Right atrium auricular region (tissue), 2 donors: Measurements from ENCODE around the gene MLLT10. TPM values are rescaled to one million over a fixed set of nuclear protein-coding genes. Genes with fewer than 3 reads are reported as not detected.
A peak's percentile ranks its signal among the peaks of the same experiment; 100 is the strongest.

Experiments
- DNase-seq: peaks from one replicate; pipeline ENCODE4 v3.0.0-alpha.2; 2019; ENCODE audit warnings: low spot score
- H3K27ac ChIP-seq, 2 donors: fragments of 200-600 bp; sonication (generic); 1 replicate in 1 of 2; 2 replicates in 1 of 2; pipeline ENCODE4 v1.5.1; 2016 to 2019
- H3K27me3 ChIP-seq, 2 donors: fragments of 200-600 bp; sonication (generic); one replicate each; pipeline versions ENCODE4 v1.5.1 to v1.6.0; 2017 to 2019
- H3K36me3 ChIP-seq: fragments of 200-600 bp; sonication (generic); one replicate; pipeline ENCODE4 v1.5.1; 2016
- H3K4me1 ChIP-seq, 2 donors: fragments of 200-600 bp; sonication (generic); one replicate each; pipeline versions ENCODE4 v1.5.1 to v1.6.0; 2017 to 2019
- H3K4me3 ChIP-seq, 2 donors: fragments of 200-600 bp; sonication (generic); 1 replicate in 1 of 2; 2 replicates in 1 of 2; pipeline ENCODE4 v1.5.1; 2017 to 2019; ENCODE audit warnings: mild to moderate bottlenecking in 1 of 2, moderate library complexity in 1 of 2
- H3K9me3 ChIP-seq, 2 donors: fragments of 200-600 bp; sonication (generic); one replicate each; pipeline ENCODE4 v1.5.1; 2019
- total RNA-seq, 2 donors: library from RNA; depleted of rRNA; stranded (reverse); fragments of >200 nt; gene quantifications; one replicate each; pipeline ENCODE4 v1.1.0, GENCODE V29; 2016
- TF ChIP-seq, protein P1 (sequence below), 2 donors: fragments of 200-600 bp; sonication (generic); IDR thresholded peaks; one replicate each; pipeline ENCODE4 v1.5.1; 2019; ENCODE audit warnings: antibody characterized with exemption in 2 of 2

The MLLT10 gene
- total RNA-seq, 2 donors from 2014 or later: 18.8 to 27.2 TPM

DNA sequence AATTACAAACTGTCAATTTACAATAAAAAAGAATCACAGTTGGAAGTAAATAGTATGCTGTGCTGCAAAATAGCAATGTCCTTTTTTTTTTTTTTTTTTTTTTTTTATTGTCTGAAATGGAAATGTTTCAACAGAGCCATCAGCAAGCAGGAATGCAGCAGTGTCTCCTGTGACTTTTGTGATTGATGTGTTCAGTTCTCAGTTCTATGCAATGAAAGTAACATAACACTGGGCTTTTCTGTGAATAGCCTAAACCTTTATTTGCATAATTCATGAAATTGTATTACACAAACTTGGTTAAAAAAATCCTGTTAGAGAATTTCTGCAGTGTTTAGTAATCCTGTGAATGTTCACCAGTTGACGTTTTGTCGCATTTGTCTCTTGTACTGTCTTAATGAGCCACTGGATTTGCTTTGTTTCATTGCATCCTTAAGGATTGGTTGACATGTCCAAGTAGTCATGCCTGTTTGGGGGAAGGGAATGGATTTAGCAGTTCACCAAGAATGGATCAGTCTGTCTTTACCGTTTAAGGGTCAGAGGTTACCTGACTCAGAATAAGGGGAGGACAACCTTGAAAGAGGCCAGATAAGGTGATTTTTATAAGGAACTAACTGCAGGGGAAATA, 192.7 kb downstream of the MLLT10 start:
- TF ChIP-seq, protein P1, sequence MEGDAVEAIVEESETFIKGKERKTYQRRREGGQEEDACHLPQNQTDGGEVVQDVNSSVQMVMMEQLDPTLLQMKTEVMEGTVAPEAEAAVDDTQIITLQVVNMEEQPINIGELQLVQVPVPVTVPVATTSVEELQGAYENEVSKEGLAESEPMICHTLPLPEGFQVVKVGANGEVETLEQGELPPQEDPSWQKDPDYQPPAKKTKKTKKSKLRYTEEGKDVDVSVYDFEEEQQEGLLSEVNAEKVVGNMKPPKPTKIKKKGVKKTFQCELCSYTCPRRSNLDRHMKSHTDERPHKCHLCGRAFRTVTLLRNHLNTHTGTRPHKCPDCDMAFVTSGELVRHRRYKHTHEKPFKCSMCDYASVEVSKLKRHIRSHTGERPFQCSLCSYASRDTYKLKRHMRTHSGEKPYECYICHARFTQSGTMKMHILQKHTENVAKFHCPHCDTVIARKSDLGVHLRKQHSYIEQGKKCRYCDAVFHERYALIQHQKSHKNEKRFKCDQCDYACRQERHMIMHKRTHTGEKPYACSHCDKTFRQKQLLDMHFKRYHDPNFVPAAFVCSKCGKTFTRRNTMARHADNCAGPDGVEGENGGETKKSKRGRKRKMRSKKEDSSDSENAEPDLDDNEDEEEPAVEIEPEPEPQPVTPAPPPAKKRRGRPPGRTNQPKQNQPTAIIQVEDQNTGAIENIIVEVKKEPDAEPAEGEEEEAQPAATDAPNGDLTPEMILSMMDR (IDR thresholded peaks at IDR 0.05): no peak
- Histone ChIP-seq H3K27ac (no peak overlapping the region), H3K9me3 (no peaks in the 10 kb centered on the region), H3K4me1 (peaks cover 0 to 18% of the 10 kb centered on the region in 2 donors), H3K4me3 (no peak overlapping the region), H3K36me3 (peaks cover 7% of the 10 kb centered on the region), H3K27me3 (no peaks in the 10 kb centered on the region)
- DNase-seq: no peak

DNA sequence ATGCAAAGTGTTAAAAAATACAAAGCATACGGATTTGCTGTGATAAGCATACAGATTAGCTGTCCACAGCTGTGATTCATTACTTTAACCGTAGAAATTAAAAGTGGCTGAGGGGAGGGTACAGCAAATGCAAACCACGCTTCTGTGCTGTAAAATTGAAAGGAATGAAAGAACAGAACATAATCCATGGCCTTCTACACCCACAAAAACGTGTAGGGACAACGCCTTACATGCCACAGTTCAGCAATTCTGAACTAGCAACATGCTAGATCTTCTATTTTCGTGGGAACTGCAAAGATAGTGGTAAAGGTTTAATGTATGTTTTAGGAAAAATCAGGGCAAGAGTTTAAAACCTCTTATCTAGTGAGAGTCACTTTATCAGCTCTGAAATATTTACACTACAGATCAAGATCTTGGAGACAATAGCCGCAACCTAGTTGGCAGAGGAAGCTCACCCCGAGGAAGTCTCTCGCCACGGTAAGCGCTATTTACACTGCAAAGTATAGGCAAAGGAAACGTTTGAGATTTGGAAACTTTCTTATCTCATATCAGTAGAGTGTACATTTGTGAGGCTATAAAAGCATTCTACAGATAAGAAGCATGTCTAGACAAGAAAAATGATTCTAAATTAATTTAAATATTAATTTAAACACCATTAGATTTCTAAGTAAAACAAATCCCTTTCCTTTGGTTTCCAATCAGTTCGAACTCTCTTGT, 193.6 kb downstream of the MLLT10 start:
- TF ChIP-seq, protein P1 (IDR thresholded peaks at IDR 0.05): no peak
- DNase-seq: no peak
- H3K27ac ChIP-seq: no peak overlapping the region
- peaks cover 7% of the 10 kb centered on the region for H3K36me3 ChIP-seq
- H3K27me3 ChIP-seq: no peaks in the 10 kb centered on the region
- no peaks in the 10 kb centered on the region for H3K9me3 ChIP-seq
- peaks cover 0 to 18% of the 10 kb centered on the region in 2 donors for H3K4me1 ChIP-seq
- no peak overlapping the region for H3K4me3 ChIP-seq

DNA sequence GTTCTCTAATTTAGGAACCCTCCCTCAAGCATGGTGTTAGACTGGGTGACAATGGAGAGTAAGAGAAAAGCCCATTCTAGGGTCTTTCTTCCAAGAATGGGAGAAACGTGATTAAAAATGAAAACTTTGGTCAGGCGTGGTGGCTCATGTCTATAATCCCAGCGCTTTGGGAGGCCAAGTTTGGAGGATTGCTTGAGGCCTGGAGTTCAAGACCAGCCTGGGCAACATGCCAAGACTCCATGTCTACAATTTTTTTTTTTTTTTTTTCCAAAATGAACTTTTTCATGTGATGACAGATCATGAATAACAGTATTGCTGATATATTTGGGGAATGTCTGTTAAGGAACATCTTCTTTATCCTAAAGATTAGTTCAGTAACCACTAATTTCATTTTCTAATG, 194.6 kb downstream of the MLLT10 start:
- no peaks in the 10 kb centered on the region for H3K27me3 ChIP-seq
- no peaks in the 10 kb centered on the region for H3K9me3 ChIP-seq
- peaks cover 0 to 18% of the 10 kb centered on the region in 2 donors for H3K4me1 ChIP-seq
- H3K4me3 ChIP-seq: no peak overlapping the region
- TF ChIP-seq, protein P1 (IDR thresholded peaks at IDR 0.05): no peak
- H3K27ac ChIP-seq: no peak overlapping the region
- no peak for DNase-seq
- H3K36me3 ChIP-seq: peaks cover 7% of the 10 kb centered on the region

DNA sequence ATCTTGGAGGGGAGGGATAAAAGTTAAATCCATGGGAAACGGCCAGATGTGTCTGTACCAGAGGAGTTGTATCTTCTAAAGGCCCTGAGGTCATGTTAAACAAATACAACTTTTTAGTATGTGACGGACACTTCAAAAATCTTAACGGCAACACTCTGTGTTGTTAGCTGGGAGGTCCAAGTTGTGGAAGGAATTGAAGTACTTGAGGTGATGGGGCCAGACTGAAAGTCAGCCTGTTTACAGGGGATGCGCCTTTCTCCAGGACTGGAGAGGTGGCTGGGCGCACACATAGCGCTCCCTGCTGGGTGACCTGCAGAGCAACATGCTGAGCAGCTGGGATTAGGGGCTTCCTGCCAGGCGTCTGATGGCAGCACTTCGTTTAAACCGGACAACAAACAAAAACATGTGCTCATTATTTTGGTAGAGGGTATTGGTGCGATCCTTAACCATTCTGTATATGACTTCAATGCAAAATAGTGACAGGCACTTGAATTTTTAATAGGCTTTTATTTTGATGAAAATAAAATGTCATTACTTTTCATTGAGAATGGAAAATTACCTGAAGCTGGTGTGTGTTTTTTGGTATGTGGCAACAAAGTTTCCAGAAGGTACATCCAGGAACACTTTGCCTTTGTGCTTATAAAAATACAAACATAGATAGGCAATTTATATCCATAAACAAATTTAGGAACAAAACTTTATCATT, 198.2 kb downstream of the MLLT10 start:
- Histone ChIP-seq H3K9me3 (no peaks in the 10 kb centered on the region), H3K27ac (no peak overlapping the region), H3K27me3 (no peaks in the 10 kb centered on the region), H3K36me3 (peaks cover 15% of the 10 kb centered on the region), H3K4me3 (no peak overlapping the region), H3K4me1 (peaks cover 0 to 4% of the 10 kb centered on the region in 2 donors)
- TF ChIP-seq, protein P1 (IDR thresholded peaks at IDR 0.05): peak; percentile 73 to 94
- no peak for DNase-seq

DNA sequence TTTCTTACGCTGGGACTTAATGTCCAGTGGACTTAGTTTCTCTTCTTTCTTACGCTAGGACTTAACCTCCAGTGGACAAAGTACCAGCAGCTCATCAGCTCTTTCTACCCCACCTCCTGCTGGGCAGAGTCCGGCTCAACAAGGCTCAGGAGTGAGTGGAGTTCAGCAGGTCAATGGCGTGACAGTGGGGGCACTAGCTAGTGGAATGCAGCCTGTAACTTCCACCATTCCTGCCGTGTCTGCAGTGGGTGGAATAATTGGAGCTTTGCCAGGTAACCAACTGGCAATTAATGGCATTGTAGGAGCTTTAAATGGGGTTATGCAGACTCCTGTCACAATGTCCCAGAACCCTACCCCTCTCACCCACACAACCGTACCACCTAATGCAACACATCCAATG, 199.7 kb downstream of the MLLT10 start:
- H3K36me3 ChIP-seq: peaks cover 15% of the 10 kb centered on the region
- H3K4me3 ChIP-seq: no peak overlapping the region
- TF ChIP-seq, protein P1 (IDR thresholded peaks at IDR 0.05): no peak
- H3K27me3 ChIP-seq: no peaks in the 10 kb centered on the region
- H3K9me3 ChIP-seq: no peaks in the 10 kb centered on the region
- no peak overlapping the region for H3K27ac ChIP-seq
- DNase-seq: no peak
- peaks cover 0 to 4% of the 10 kb centered on the region in 2 donors for H3K4me1 ChIP-seq
